Measurements from ENCODE around the gene INSL3. TPM values are rescaled to one million over a fixed set of nuclear protein-coding genes. Genes with fewer than 3 reads are reported as not detected.

The INSL3 gene
- total RNA-seq, 1 donor from 2014 or later, result not detected

DNA sequence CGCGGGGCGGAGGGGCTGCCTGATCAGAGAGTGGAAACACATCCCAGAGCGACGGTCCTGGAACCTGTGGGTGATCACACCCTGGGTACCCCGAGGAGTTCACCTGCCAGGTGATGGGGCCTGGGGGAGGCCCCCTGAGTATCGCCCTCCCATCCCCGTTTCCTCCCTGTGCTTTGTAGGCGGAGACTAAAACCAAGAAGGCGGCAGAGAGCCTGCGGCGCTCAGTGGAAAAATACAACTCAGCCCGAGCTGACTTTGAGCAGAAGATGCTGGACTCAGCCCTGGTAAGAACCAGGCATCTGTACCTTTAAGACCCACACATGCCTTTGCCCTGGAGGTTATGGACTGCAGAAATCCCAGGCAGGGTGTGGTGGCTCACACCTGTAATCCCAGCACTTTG, 50.7 kb downstream of the INSL3 start:
- Histone ChIP-seq H3K79me2 (ENCODE audit: insufficient read depth, low read length) (no peaks in the 10 kb centered on the region), H4K20me1 (ENCODE audit: insufficient read depth, low read length) (no peaks in the 10 kb centered on the region), H3K36me3 (ENCODE audit: insufficient read depth, low read length) (no peaks in the 10 kb centered on the region), H3K27me3 (ENCODE audit: insufficient read depth, low read length) (no peaks in the 10 kb centered on the region), H3K27ac (ENCODE audit: low read depth, low read length) (no peak overlapping the region), H3K9ac (ENCODE audit: low read length) (no peak overlapping the region), H3K9me3 (ENCODE audit: insufficient read depth, low read depth, low read length) (no peaks in the 10 kb centered on the region), H2AFZ (ENCODE audit: low read depth, low read length) (no peak overlapping the region), H3K4me3 (ENCODE audit: insufficient read depth, low read depth, low read length) (no peak overlapping the region), H3K4me2 (ENCODE audit: low read length) (no peak overlapping the region), H3K4me1 (ENCODE audit: insufficient read depth, low read length) (peaks cover 3% of the 10 kb centered on the region)
- Mint-ChIP-seq H3K27me3 (ENCODE audit: low read depth, unreplicated experiment) (peaks cover 17% of the 10 kb centered on the region), H3K27ac (ENCODE audit: unreplicated experiment) (no peak overlapping the region), H3K36me3 (ENCODE audit: low read depth, unreplicated experiment) (no peaks in the 10 kb centered on the region), H3K4me1 (ENCODE audit: low read depth, unreplicated experiment) (no peaks in the 10 kb centered on the region), H3K9me3 (ENCODE audit: unreplicated experiment) (no peaks in the 10 kb centered on the region), H3K4me3 (ENCODE audit: unreplicated experiment) (no peak overlapping the region)
- DNase-seq (ENCODE audit: low read depth), result no peak
- TF ChIP-seq EZH2 (IDR thresholded peaks at IDR 0.05; ENCODE audit: insufficient read depth, low read length), result no peak
- TF ChIP-seq, protein P1, sequence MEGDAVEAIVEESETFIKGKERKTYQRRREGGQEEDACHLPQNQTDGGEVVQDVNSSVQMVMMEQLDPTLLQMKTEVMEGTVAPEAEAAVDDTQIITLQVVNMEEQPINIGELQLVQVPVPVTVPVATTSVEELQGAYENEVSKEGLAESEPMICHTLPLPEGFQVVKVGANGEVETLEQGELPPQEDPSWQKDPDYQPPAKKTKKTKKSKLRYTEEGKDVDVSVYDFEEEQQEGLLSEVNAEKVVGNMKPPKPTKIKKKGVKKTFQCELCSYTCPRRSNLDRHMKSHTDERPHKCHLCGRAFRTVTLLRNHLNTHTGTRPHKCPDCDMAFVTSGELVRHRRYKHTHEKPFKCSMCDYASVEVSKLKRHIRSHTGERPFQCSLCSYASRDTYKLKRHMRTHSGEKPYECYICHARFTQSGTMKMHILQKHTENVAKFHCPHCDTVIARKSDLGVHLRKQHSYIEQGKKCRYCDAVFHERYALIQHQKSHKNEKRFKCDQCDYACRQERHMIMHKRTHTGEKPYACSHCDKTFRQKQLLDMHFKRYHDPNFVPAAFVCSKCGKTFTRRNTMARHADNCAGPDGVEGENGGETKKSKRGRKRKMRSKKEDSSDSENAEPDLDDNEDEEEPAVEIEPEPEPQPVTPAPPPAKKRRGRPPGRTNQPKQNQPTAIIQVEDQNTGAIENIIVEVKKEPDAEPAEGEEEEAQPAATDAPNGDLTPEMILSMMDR (IDR thresholded peaks at IDR 0.05; ENCODE audit: insufficient read depth, low read depth, low read length), result no peak
- FAIRE-seq, result no peak

DNA sequence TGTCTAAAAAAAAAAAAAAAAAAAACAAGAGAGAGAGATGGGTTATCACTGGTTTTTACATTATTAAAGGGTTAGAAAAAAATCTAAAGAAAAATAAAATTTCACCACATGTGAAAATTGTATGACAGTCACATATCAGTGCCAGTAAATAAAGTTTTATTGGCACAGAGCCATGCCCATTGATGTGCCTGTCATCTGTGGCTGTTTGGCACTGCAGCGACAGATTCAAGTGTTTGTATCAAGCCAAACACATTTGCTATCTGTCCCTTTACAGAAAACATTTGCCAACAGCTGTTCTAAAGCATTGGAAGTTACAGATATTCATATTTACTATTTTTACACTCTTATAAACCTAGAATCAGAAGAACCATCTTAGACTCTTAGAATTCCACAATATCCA, 53.8 kb downstream of the INSL3 start:
- Mint-ChIP-seq H3K27me3 (ENCODE audit: low read depth, unreplicated experiment) (peaks cover 5% of the 10 kb centered on the region), H3K4me3 (ENCODE audit: unreplicated experiment) (no peak overlapping the region), H3K36me3 (ENCODE audit: low read depth, unreplicated experiment) (no peaks in the 10 kb centered on the region), H3K4me1 (ENCODE audit: low read depth, unreplicated experiment) (no peaks in the 10 kb centered on the region), H3K27ac (ENCODE audit: unreplicated experiment) (no peak overlapping the region), H3K9me3 (ENCODE audit: unreplicated experiment) (no peaks in the 10 kb centered on the region)
- no peak overlapping the region for H3K4me3 ChIP-seq (ENCODE audit: insufficient read depth, low read depth, low read length)
- no peak overlapping the region for H3K27ac ChIP-seq (ENCODE audit: low read depth, low read length)
- H4K20me1 ChIP-seq (ENCODE audit: insufficient read depth, low read length), result no peaks in the 10 kb centered on the region
- H3K27me3 ChIP-seq (ENCODE audit: insufficient read depth, low read length), result no peaks in the 10 kb centered on the region
- H3K9ac ChIP-seq (ENCODE audit: low read length), result no peak overlapping the region
- no peaks in the 10 kb centered on the region for H3K9me3 ChIP-seq (ENCODE audit: insufficient read depth, low read depth, low read length)
- no peaks in the 10 kb centered on the region for H3K79me2 ChIP-seq (ENCODE audit: insufficient read depth, low read length)
- no peak for TF ChIP-seq EZH2 (IDR thresholded peaks at IDR 0.05; ENCODE audit: insufficient read depth, low read length)
- TF ChIP-seq, protein P1 (IDR thresholded peaks at IDR 0.05; ENCODE audit: insufficient read depth, low read depth, low read length), result no peak
- FAIRE-seq, result no peak
- no peak for DNase-seq (ENCODE audit: low read depth)
- peaks cover 3% of the 10 kb centered on the region for H3K4me1 ChIP-seq (ENCODE audit: insufficient read depth, low read length)
- H2AFZ ChIP-seq (ENCODE audit: low read depth, low read length), result no peak overlapping the region
- no peaks in the 10 kb centered on the region for H3K36me3 ChIP-seq (ENCODE audit: insufficient read depth, low read length)
- no peak overlapping the region for H3K4me2 ChIP-seq (ENCODE audit: low read length)

DNA sequence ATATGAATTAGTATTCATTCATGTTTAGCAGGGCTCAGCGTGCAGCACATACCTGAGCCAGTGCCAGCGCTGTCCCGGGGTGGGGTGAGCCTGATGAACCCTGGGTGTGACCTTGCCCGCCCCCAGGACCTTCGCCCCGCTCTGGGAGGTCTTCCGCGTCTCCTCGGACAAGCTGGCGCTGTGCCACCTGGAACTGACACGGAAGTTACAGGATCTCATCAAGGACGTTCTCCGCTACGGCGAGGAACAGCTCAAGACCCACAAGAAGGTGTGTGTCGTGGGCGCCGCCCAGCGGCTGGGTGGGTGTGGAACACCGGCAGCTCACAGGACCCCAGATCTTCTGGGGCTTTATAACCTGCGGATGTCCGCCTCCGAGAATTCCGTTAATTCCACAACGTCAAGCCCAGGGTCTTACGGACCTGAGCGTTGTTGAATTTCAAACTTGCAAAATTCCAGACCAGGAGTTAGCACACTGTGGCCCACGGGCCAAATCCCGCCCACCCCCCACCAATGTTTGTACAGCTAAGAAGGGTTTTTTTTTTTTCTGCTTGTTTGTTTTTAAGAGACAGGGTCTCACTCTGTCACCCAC, 54.7 kb downstream of the INSL3 start:
- H3K9ac ChIP-seq (ENCODE audit: low read length), result peak overlapping the region; percentile 25
- H3K4me1 ChIP-seq (ENCODE audit: insufficient read depth, low read length), result peaks cover 3% of the 10 kb centered on the region
- no peak for TF ChIP-seq EZH2 (IDR thresholded peaks at IDR 0.05; ENCODE audit: insufficient read depth, low read length)
- TF ChIP-seq, protein P1 (IDR thresholded peaks at IDR 0.05; ENCODE audit: insufficient read depth, low read depth, low read length), result peak; percentile 84
- FAIRE-seq, result peak; percentile 72
- Mint-ChIP-seq H3K4me3 (ENCODE audit: unreplicated experiment) (no peak overlapping the region), H3K27me3 (ENCODE audit: low read depth, unreplicated experiment) (peaks cover 5% of the 10 kb centered on the region), H3K9me3 (ENCODE audit: unreplicated experiment) (no peaks in the 10 kb centered on the region), H3K4me1 (ENCODE audit: low read depth, unreplicated experiment) (no peaks in the 10 kb centered on the region), H3K27ac (ENCODE audit: unreplicated experiment) (peak overlapping the region; percentile 7), H3K36me3 (ENCODE audit: low read depth, unreplicated experiment) (no peaks in the 10 kb centered on the region)
- peak overlapping the region; percentile 80 for H3K4me2 ChIP-seq (ENCODE audit: low read length)
- H3K27ac ChIP-seq (ENCODE audit: low read depth, low read length), result no peak overlapping the region
- H3K79me2 ChIP-seq (ENCODE audit: insufficient read depth, low read length), result no peaks in the 10 kb centered on the region
- no peaks in the 10 kb centered on the region for H4K20me1 ChIP-seq (ENCODE audit: insufficient read depth, low read length)
- no peak overlapping the region for H3K4me3 ChIP-seq (ENCODE audit: insufficient read depth, low read depth, low read length)
- DNase-seq (ENCODE audit: low read depth), result peak; percentile 52
- H3K27me3 ChIP-seq (ENCODE audit: insufficient read depth, low read length), result no peaks in the 10 kb centered on the region
- H2AFZ ChIP-seq (ENCODE audit: low read depth, low read length), result peak overlapping the region; percentile 82
- no peaks in the 10 kb centered on the region for H3K36me3 ChIP-seq (ENCODE audit: insufficient read depth, low read length)
- no peaks in the 10 kb centered on the region for H3K9me3 ChIP-seq (ENCODE audit: insufficient read depth, low read depth, low read length)

All from astrocyte (in vitro differentiated cells and primary cell).